Sciatic nerve (tissue), 2 donors: ENCODE measurements around the gene COL20A1. TPM values are rescaled to one million over a fixed set of nuclear protein-coding genes. Genes with fewer than 3 reads are reported as not detected.
A peak's percentile ranks its signal among the peaks of the same experiment; 100 is the strongest.
"Not testable (repeated sequence)": the region's sequence is repeated elsewhere in the genome, so short reads cannot be mapped to it uniquely, and the experiment has no call there.

ENCODE experiments used
- ATAC-seq: fragments of 200-7000 bp; cut with Tn5 transposase; one replicate; pipeline ENCODE4 v1.9.1; 2020; ENCODE audit warnings: mild to moderate bottlenecking, moderate library complexity
- DNase-seq: peaks from one replicate; pipeline ENCODE4 v3.0.0-alpha.2; 2020; ENCODE audit warnings: low spot score
- intact Hi-C: fragments of 100-400 bp; cut with DNase I; formaldehyde crosslinking; loops from one replicate; pipeline ENCODE4 v1.14.2; 2022
- total RNA-seq: library from RNA; stranded (reverse); fragmentation: NEBNext Ultra II Directional; extraction: Animal tissue kit (Norgen Biotek cat#: 25700); gene quantifications from one replicate; pipeline ENCODE4 v1.2.1, GENCODE V29; 2021
- donor health status: DM: no; HTN: no; CAD: no.
- donor health status: DM: no; HTN: no; CAD: no.

Gene COL20A1
- total RNA-seq, 1 donor from 2014 or later: 0.22 TPM

DNA sequence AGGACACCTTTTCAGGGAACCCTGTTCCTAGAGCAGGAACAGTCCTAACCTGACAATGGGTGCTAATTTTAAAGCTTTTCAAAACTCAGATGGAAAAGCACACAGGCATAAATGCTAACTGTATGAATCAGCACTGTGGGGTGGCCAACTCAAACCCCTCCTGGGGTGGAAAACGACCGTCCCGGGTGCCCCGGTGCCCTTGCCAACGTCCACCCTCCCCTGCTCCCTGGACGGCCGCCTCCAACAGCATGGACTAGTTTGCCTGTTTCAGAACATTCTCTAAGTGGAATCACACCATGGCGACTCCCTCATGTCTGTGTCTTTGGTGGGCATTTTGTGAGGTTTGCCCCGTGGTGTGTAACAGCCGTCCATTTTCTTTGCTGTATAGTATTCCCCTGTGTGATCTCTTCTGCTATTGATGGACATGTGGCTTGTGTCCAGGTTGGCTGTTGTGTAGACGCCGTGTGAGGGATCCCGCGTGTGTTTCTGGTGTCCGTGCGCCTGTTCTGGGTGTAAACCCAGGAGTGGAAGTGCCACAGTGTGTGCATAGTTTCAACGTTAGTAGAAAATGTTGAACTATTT, 5.8 kb downstream of the COL20A1 start:
- ATAC-seq: no peak
- intact Hi-C loops: no loop called here
- no peak for DNase-seq

DNA sequence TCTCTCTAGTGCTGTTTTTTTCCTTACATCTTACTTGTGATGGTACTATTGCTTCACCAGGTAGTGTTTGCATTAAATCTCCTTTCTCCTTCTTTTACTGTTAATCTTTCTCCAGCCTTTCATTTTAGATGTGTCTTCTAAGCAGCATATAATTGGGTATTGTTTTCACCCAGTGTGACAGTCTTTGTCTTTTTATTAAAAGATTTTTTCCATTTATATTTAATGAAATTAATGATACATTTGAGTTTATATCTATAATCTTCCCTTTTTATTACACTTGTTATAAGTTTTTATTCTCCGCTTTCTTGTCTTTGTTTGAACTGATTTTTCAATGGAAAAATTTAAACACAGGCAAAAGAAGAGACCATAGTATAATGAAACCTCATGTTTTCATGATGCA, 8.7 kb downstream of the COL20A1 start:
- ATAC-seq (no peak), DNase-seq (no peak)
- intact Hi-C loops: no loop called here

DNA sequence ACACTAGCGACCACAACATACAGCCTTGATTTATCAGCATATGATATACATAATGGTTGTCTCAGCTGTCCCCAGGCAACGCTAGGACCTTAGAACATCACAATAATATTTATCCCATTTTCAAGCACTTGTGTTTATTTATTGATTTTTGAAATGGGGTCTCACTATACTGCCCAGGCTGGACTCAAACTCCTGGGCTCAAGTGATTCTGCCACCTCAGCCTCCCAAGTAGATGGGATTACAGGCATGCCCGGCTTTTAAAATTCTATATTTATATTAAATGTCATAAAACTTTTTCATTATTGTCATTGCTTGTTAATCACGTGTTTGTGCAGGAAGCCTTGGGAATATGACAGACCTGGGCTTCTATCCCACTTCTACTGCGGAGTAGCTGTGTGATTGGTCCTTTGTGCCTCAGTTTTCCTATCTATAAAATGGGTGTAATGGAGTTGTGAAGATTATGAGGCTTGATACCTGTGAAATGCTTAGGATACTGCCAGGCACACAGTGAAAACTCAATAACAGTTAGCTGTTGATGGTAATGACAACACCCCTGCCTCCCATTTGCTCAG, 10.2 kb downstream of the COL20A1 start:
- intact Hi-C loops: no loop called here
- ATAC-seq: no peak
- DNase-seq: no peak

DNA sequence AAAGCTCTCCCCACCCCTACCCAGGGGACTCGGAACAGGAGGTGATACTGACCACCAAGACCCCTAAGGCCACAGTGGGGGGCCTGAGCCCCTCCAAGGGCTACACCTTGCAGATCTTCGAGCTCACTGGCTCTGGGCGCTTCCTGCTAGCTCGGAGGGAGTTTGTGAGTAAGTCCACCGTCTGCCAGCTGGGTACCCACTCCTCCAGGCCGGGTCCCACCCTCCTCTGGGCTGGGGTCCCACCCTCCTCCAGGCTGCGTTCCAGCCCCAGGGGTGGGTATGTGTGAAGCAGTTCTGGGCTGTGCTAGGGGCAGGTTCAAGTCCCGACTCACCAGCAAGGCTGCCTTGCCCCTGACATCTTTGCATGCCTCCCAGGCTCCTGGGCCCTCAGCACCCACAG, 12.4 kb downstream of the COL20A1 start:
- intact Hi-C loops: no loop called here
- ATAC-seq (no peak), DNase-seq (no peak)

DNA sequence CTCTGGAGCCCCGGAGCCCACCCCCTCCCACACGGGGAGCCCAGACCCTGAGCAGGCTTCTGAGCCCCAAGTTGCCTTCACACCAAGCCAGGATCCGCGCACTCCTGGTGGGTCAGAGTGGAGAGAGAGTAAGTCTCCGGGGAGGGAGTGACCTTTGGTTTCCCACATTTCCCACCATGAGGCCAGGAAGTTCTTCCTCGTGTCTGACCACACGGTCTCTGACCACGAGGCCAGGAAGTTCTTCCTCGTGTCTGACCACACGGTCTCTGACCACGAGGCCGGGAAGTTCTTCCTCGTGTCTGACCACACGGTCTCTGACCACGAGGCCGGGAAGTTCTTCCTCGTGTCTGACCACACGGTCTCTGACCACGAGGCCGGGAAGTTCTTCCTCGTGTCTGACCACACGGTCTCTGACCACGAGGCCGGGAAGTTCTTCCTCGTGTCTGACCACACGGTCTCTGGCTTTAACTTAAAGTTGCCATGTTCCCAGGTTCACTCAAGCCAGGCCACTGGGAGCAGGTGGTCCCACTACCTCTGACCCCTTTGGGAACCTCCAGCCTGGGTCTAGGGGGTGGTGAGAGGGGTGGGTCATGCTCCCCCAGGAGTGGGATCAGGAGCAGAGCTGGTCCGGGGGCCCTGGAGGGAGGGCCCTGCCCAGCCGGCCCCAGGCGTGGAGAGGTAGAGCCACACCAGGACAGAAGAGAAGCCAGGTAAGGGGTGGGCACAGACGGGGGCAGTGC, 13.1 kb downstream of the COL20A1 start:
- ATAC-seq, DNase-seq, intact Hi-C loops: not testable (repeated sequence)

DNA sequence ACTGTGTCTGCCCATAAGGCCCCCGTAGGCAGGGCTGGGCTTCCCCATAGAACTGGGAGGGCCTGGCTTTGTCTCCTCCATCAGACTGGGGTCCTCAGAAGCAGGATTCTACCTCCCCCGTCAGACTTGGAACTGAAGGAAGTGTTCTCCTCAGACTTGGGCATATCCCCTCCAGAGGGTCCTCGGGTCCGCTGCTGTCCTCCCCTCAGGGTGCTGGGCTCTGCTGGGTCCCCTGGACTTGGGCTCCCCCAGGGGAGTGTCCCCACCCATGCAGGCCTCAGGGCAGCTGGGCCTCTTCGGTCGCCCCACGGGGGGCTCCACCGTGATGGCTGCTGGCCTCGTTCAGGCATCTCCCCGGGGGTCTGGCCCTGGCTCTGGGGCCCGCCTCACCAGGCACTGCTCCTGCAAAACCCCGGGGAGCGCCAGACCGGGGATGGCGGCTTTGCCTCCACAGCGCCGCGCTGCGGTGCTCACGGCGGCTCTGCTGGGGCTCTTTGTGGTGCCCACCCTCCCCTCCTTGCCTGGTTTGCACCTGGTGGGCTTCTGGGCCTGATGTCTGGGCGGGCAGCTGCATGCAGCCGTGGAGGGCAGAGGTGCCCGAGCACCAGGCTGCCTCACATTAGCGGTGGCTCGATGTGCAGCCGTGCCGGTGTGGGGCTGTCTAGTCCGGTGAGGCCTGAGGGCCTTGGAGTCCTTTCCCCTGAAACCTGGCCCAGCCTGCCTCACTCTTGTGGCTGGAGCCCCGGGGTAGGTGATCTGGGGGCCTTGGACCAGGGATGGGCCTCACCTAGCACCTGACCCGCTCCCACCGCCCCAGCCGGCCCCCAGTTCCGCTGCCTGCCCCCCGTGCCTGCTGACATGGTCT, 13.9 kb downstream of the COL20A1 start:
- ATAC-seq (no peak), DNase-seq (no peak)
- intact Hi-C loops: no loop called here

DNA sequence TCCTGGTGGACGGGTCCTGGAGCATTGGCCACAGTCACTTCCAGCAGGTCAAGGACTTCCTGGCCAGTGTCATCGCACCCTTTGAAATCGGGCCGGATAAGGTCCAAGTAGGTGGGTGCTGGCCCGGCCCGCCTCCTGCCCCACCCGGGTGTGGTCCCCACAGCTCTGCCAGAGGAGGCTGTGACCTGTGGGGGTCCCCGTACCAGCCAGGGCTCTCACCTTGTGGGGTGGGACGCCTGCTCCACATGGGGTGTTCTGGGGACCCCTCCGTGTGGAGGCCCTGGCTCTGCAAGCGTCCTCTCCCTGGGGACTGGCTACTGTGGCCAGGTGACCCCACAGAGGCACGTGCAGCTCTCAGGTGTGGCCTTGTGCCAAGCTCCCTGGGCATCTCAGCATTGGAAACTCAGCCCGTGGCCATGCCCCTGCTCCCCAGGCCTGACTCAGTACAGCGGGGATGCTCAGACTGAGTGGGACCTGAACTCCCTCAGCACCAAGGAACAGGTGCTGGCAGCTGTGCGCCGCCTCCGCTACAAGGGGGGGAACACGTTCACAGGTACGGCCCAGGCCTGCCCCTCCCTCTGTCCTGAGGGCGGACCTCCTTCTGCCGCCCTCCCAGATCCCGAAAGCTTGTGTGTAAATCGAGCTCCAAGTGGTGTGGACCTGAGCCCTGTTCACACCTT, 14.7 kb downstream of the COL20A1 start:
- no peak for DNase-seq
- ATAC-seq: no peak
- intact Hi-C loops: no loop called here

DNA sequence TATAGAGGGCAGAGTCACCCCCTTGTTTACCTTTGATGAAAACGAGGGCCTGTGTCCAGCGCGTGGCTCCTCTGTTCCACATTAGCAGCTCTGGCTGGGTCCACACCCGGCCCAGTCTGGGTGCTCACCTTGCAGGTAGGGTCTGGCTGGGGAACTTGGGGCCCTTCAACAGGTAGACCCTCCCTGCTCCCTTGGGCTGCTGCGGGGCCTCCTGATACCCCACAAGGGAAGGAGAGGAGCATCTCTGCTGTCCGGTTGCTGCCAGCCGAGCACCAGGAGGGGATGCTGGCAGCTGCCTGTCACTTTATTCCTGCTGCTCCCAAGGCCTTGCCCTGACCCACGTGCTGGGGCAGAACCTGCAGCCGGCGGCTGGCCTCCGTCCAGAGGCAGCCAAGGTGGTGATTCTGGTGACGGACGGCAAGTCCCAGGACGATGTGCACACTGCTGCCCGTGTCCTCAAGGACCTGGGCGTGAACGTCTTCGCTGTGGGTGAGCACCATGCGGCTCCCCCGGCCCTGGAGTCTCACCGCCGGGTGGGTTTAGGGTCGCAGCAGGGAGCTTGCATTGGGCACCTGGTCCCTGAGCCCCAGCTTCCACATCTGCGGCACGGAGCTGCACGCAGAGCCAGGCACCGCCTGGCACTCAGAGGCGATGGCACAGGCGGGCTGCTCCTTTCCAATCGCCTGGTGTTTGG, 15.4 kb downstream of the COL20A1 start:
- intact Hi-C loops: no loop called here
- ATAC-seq (no peak), DNase-seq (no peak)

DNA sequence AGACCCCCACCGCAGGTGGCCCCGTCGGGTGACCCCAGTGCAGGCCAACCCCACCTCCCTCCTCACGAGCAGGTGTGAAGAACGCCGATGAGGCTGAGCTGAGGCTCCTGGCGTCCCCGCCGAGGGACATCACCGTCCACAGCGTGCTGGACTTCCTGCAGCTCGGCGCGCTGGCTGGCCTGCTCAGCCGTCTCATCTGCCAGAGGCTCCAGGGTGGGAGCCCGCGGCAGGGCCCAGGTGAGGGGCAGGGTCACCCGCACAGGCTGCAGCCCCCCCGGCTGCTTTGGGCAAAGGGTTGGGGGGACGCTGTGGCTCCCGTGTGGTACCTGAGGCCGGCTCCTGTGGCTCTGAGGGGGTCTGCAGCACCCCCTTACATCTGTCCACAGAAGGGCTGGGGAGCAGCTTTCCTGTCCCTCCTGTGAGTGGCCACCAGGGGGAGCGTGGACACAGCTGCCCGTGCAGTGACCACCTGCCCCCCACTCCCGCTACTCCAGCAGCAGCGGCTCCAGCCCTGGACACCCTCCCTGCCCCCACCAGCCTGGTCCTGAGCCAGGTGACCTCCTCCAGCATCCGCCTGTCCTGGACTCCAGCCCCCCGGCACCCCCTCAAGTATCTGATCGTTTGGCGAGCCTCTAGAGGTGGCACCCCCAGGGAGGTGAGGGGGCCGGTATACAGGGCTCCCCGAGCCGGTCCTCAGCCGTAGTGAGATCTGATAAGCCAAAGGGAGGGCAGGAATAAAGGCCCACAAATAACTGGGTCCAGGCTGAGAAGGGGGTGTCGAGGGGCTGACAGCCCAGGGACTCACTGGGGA, 16.5 kb downstream of the COL20A1 start:
- ATAC-seq: peak; percentile 50
- intact Hi-C loops: no loop called here
- no peak for DNase-seq

DNA sequence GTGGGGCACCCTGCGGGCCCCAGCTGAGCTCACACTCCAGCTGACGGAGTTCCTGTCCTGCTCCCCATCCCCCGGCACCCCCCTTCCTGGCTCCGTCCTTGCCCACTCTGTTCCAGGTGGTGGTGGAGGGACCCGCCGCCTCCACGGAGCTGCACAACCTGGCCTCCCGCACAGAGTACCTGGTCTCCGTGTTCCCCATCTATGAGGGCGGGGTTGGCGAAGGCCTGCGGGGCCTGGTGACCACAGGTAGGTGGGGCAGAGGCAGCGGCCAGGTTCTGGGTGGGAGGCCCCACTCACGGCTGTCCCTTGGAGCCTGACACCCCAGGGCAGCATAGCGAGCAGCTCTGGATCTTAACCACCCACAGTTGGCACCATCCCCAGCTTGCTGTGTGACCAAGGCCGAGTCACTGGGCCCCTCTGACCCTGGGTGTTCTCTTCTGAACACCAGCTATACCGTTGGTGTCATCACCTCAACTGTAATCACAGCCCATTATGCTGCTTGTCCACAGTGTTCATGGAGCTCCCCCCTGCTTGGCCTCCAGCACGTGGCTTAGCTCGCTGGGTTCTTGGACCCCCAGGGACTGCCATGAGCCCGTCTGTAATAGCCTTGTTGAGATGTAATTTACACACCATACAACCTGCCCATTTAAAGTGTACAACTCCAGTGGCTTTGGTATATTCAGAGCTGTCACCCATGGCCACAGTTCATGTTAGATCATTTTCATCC, 17.4 kb downstream of the COL20A1 start:
- DNase-seq (no peak), ATAC-seq (no peak)
- intact Hi-C loops: no loop called here

DNA sequence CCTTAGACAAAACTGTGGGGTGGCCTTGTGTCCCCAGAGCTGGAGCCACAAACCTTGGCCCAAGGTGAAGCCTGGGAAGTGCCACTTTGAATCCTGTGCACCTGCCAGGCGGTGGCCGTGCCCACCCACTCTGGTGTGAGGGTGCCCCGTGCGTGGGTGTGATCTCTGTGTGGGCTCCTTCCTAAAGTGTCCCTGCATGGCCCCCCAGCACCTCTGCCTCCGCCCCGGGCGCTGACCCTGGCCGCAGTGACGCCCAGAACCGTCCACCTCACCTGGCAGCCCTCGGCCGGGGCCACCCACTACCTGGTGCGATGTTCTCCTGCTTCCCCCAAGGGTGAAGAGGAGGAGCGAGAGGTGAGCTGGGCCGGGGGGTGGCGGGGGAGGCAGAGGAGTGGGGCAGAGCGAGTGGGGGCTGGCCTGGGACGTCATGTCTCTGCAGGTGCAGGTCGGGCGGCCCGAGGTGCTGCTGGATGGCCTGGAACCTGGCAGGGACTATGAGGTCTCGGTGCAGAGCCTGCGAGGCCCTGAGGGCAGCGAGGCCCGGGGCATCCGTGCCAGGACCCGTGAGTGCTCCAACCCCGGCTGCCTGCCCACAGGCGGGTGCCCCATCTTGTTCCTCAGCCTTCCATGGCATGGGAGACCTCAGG, 18.3 kb downstream of the COL20A1 start:
- intact Hi-C loops: no loop called here
- no peak for DNase-seq
- ATAC-seq: no peak

DNA sequence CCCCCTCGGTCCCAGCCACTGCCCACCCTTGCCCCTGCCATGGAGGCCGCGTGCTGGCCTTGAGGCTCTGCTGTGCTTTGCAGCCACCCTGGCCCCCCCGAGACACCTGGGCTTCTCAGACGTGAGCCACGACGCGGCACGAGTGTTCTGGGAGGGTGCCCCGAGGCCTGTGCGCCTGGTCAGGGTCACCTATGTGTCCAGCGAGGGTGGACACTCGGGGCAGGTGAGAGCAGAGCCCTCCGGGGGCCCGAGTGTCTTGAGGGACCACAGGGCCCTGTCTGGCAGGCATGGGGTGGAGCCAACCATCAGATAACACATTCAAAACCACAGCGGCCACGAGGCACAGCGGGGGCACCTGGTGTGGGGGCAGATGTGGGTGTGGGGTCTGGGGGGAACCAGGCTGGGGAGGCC, 18.9 kb downstream of the COL20A1 start:
- ATAC-seq (no peak), DNase-seq (no peak)
- intact Hi-C loops: loop anchor here (2.0 kb wide), 1 partner anchor 63 kb away; no protein-coding TSS in a partner anchor

DNA sequence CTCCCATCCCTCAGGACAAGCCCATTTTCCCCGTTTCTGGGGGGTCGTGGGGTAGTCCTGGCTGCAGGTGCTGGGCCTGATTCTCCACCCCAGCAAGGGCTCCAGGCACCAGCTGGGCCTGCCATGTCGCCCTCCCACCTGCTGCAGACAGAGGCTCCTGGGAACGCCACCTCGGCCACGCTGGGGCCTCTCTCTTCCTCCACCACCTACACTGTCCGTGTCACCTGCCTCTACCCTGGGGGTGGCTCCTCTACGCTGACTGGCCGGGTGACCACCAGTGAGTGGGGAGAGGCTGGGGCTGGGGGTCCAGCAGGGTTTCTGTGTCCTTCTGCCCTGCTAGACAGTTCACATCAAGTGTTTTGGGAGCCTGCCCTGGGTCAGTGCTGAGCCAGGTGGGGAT, 19.3 kb downstream of the COL20A1 start:
- no peak for DNase-seq
- intact Hi-C loops: loop anchor here (2.0 kb wide), 1 partner anchor 63 kb away; no protein-coding TSS in a partner anchor
- no peak for ATAC-seq

DNA sequence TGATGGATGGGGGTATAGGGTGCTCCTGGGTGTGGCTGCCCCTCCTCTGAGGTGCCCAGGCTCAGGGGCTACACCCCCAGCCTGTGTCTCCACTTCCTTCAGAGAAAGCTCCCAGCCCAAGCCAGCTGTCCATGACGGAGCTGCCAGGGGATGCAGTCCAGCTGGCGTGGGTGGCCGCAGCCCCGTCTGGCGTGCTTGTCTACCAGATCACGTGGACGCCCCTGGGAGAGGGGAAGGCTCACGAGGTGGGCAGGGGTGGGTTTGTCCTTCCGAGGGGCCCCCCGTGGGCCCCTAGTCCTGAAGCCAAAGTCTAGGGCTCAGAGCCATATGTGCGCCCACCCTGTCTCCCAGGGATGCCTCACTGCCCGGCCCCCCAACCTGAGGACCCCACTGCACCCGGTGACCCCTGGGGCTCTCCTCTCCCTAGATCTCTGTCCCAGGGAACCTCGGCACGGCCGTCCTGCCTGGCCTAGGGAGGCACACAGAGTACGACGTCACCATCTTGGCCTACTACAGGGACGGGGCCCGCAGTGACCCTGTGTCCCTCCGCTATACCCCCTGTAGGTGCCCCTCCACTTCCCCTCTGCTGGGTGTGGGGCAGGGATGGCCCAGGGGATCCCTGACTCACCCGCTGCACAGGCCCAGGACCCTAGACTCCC, 19.8 kb downstream of the COL20A1 start:
- ATAC-seq: no peak
- intact Hi-C loops: loop anchor here (2.0 kb wide), 1 partner anchor 62 kb away; no protein-coding TSS in a partner anchor

DNA sequence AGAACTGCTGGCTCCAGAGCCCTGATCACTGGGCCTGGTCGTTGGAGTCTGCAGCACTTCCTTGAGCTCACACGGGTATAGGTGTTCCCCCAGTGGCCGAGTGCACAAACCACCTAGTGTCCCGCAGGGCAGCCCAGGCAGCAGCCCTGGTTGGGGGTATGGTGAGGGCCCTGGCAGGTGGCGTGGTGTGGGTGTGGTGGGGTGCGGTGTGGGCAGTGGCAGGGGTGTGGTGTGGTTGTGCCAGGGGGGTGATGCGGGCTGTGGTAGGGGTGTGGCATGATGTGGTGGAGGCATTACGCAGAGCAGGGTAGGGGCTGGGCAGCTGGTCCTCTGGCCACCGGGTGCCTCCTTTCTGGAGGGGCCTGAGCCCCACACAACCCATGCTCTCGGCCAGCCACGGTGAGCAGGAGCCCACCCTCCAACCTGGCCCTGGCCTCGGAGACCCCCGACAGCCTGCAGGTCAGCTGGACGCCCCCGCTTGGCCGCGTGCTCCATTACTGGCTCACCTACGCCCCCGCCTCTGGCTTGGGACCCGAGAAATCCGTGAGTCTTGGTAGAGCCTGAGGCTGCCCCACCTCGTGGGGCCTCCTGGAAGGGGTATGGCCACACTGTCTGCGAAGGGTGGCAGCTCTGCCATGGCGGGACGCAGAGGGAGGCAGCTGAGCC, 20.5 kb downstream of the COL20A1 start:
- ATAC-seq: no peak
- intact Hi-C loops: loop anchor here (2.0 kb wide), 1 partner anchor 61 kb away; no protein-coding TSS in a partner anchor
- DNase-seq: no peak

More for the DNA sequence above, 19.8 kb downstream of the COL20A1 start:
- no peak for DNase-seq
